Fibroblast of skin of scalp (primary cell): ENCODE data around the gene HOXD9.

ENCODE experiments used
- DNase-seq: peaks from one replicate; pipeline ENCODE4 v3.0.0-alpha.2; 2013

Gene HOXD9

GRCh38 chr2:176156301-176156806 lies 33.8 kb downstream of the HOXD9 start:
- DNase-seq = no peak

DNA sequence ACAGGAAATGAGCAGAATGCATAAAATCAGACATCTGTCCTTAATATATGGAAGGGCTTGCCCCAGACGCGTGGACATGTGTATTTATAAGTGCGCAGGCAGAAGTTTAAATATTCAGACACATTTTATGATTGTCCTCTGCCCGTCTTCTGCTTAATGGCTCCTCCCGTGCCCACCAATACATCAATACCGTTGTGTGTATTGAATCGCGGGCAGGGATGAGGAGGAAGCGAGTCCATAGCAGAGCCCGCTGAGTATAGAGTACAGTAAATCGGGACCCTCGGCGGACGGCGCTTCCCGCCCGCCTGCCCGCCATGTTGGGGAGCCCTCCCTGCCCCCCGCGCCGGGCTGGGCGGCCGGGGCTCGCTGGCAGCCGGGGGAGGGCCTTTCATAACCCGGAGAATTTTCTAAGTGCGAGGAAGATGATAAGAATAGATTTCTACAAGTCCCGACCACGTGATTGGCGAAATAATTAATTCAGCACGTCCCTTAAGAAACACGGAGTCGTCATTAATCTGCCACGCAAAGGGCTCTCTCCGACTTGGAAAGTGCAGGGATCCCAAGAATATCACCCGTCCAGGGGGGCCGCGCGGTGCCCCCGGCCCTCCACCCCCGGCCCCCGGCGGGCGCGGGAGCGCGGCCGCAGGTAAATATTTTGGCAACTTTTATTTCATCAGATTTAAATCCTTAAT lies 34.4 kb downstream of the HOXD9 start, which contains the start of gene HOXD3:
Gene HOXD3, plus strand, starts transcription at position 501 of the 692 bp plus-strand sequence. CDS start 11,808 bp downstream, outside the sequence.
- no peak for DNase-seq

DNA sequence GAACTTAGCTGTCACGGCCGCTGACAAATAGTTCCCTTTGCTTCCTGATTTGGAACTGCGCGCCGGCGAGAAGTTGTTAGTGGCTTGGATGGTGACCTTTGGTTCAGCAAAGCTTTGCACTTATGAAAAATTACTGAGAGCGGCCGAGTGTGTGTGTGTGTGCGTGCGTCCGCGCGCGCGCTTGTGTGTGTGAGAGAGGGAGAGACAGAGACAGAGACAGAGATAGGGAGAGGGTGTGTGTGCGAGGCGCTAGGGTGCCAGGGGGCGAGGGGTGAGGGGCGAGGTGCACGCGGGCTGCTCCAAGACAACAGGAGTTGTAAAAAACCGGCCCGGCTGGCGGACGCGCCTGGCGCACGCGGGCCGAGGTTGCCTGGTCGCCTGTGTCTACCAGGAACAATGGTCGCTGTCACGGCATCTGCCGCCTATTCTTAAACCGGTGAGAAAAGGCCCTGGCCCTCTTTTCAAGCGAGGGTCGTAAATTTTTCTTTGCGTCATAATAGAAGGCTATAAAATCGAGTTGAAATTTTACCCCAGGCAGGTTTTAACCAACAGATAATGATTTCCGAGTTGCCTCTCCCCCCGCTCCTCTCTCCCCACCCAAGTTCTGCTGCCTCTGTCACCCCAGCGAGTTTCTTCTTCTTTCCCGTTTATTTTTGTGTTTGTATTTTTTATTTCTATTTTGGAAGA lies 35.1 kb downstream of the HOXD9 start:
- DNase-seq = no peak

DNA sequence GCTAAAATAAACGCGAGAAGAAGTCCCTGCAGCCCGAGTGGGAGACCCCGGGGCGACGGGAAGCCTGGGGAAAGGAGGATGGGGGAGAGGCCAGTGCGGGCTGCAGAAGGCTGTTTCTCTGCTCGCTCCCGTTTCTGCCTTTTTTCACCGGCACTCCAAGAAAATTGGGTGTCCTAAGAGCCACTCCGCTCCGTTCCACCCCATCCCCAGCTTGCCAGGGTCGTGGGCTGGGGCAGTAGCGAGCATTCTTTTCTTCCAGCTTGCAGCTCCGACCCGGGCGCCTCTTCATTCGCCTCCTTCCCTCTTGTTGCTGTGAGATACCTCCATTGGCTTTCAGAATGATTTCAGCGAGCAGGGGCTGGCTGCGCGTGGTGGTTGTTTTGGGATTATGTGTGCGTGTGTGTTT lies 35.7 kb downstream of the HOXD9 start:
- no peak for DNase-seq

DNA sequence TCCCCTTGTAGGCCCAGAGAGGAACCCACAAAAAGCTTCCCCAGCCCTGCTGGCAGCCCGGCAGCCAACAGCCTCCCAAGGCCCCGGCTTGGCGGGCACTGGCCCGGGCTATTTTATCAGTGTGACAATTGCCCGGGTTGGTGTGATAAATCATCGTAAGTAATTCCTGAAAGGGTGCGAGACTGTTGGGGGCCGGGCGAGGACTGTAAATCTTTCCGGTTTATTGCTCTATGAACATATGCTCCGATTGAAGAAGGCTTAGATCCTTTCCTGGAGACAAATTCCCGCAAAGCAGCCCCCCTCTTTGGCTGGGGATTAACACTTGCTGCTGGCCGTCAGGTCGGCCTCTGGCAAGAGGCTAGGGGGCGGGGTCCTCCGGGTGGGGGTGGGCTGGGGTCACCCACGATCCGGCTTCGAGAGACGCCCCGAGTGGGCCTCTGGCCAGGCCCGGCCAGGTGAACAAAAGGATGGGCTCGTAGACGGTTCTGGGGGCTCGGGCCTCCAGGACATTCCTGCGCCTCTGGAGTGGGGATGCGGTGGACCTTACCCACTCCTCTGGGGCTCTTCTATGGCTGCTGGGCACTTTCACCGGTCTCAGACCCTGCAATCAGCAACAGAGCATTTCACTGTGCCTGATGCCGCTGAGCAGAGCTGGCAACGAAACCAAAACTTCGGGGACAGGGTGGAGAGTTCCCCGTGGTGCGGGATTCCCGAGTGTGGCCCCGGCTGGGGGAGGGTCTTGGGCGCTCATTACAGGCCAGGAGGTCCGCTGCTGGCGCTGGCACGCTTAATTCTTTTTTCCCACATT lies 36.5 kb downstream of the HOXD9 start:
- DNase-seq = peak; percentile 51

GRCh38 chr2:176159663-176160250 lies 37.2 kb downstream of the HOXD9 start:
- DNase-seq = no peak

GRCh38 chr2:176160251-176160985 lies 37.9 kb downstream of the HOXD9 start:
- DNase-seq = peak; percentile 59

- no peak for DNase-seq
Measured at GRCh38 chr2:176160986-176161824, 38.7 kb downstream of the HOXD9 start.

DNA sequence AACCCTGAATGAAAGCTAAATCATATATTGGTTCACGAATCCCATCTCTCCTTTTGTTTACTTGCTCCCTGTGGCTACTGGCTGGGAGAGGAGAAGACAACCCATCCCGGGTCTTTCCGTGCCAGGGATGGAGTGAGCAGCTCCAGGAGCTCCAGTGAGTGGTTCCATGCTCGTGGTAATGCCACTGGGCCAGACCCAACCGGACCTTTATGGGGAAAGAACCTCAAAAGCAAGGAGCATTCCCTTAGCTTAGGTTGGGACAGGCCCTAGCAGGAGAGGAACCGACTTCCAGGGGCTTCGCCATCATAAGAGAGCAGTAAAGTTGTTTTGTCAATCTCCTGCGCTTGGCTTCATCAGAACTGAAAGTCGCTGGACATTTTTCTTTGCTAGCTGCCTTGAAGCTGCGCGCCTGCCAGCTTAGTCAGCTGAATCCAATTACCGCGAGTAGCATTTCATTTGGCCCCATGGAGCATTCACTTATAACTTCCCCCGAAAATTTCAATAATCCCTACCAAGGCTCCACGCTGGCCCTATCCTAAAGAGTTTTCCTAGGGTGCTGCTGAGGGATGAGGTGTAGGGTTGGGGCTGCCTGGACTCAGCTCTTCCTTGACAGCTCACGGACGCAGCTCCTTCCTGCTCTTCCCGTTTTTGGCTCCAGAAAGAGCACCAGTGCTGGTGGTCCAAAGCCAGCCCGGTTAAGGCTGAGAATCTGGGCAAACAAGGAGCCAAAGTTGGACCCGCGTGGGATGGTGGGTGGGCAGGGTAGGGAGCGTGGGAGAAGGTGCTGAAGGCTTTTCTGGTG lies 39.5 kb downstream of the HOXD9 start:
- DNase-seq = peak; percentile 89

DNA sequence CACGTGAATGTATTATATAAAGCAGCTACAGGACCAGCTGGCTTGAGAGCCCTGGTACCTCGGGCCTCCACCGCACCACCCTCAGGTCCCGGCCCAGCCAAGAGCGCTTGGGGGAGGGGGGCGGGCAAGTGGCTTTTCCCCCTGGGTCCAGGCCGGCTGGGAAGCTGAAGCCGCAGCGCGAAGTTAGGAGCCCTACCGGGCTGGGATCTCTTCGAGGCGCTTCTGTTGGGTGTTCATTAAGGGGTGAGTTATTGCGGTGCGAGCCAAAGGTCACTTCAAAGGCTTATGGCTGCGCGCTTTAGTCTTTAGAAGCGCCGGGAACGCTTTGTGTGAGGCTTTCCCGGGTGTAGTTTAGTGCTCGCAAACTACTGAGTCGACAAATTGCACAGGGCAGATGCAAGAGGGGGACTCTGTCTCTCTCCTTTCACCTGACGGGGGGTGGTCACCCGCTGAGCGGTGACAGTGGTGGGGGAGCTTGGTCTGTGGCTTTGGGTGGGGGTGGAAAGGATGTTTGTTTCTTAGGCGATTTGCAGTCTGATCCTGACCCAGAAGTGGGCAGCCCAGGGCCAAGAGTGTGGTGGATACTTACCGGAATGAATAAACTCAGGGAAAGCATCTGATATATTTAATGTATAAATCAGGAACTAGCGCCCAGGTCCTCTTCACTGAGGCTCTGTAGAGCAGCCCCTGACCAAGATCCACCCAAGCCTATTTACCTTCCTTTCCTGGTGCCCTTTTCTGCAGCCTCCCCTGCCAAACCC lies 40.6 kb downstream of the HOXD9 start:
- no peak for DNase-seq

- no peak for DNase-seq
Measured at GRCh38 chr2:176163672-176164056, 41.1 kb downstream of the HOXD9 start.

- no peak for DNase-seq
Measured at GRCh38 chr2:176164201-176164600, 41.7 kb downstream of the HOXD9 start.

DNA sequence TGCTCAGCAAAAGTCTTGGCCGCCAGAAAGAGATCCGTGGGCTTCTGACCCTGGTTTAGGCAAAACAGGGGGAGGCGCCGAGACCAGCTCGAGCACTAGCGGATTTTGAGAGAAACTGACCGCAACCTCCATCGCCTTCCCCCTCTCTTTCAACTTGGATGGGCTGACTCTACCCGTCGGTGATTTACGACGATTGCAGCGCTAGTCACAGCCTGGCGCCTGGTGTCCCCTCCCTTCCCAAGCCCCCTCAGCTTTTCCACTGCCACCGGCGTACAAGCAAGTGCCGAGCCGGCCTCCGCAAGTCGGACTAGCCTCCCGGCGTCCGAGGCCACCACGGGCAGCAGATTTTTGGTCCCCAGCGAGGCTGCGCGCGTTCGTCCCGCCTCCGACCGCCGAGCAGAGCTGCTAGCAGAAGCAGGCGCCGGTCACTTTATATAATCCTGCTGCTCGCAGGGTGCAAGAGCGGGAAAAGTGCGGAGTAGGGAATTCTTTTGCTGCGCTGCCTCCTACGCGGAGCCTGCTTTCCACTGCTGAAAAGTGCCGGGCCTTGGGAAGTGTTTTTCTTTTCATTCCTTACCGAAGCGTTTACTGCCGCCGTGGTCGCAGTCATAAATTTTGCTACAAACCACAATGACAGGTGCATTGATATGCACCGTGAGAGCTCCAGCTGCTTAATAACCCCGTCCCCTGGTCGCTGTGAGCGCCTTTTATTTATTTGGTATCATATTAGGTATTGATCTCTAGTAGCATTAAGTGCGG lies 42.3 kb downstream of the HOXD9 start:
- DNase-seq = no peak

GRCh38 chr2:176165370-176166050 lies 43.0 kb downstream of the HOXD9 start:
- DNase-seq = no peak

DNA sequence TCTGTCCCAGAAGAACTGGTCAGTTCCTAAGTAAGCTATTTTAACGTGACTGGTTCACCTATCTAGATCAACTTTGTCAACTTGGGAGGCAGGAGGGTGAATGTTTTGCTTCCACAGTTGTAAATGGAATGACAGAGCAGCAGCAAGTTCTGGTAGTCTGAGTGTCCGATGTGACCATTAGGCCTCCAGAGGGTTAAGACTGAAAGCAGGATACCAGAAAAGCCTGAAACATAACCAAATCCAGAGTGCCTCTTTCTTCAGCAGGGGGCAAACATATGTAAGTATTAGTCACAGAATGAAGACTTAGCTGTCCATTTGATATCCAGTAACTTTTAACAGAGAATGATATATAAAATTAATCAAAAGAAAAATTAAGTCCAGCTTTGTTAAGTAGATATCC lies 43.8 kb downstream of the HOXD9 start:
- peak; percentile 68 for DNase-seq

DNA sequence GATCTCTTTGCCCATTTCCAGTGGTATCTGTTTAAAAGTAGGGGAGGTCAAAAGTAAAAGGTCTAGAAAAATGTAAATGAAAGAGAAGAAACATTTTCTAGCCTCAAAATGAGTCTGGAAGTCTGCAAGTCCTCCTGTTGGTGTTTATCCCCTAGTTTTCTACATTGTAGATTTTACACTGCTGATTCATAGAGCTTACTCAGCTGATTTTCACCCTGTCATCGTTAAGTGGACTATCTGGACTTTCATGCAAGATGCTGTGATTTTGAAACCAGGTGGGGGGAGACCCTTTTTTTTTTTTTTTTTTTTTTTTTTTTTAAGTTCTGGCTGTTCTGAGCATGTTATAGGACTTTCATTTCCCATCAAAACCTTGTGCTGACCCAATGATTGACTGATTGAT lies 44.9 kb downstream of the HOXD9 start:
- DNase-seq = peak; percentile 41

DNA sequence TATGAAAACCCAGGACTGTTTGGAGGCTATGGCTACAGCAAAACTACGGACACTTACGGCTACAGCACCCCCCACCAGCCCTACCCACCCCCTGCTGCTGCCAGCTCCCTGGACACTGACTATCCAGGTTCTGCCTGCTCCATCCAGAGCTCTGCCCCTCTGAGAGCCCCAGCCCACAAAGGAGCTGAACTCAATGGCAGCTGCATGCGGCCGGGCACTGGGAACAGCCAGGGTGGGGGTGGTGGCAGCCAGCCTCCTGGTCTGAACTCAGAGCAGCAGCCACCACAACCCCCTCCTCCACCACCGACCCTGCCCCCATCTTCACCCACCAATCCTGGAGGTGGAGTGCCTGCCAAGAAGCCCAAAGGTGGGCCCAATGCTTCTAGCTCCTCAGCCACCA lies 46.7 kb downstream of the HOXD9 start:
- no peak for DNase-seq

DNA sequence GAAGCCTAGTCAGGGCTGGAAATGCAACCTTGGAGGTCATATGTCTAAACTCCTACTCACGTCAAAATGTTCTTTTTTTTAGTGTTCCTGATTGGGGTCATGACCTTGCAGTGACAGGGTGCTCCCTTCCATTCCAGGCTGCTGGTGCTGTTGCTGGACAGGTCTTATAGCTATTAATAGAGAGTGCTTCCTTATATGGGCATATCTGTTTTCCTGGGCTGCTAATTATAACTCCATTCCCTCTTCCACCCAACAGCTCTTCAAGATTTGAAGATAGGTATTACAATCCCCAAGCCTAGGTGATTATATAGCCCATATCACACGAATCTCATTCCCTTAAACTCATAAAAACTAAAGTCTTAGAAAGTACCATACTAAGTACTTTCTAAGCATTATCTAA lies 47.2 kb downstream of the HOXD9 start:
- DNase-seq = no peak
